GM12878 (cell line): ENCODE data around the gene MTHFD1L. TPM values are rescaled to one million over a fixed set of nuclear protein-coding genes. Genes with fewer than 3 reads are reported as not detected.

Source experiments
- ATAC-seq: fragments of 200-7000 bp; cut with Tn5 transposase; 3 replicates; pipeline ENCODE4 v1.9.1; 2020; ENCODE audit warnings: mild to moderate bottlenecking, moderate library complexity
- BruUV-seq: library from RNA; stranded (reverse); fragments of 400-500 nt; replicated peaks from 2 replicates; lab custom pipeline; 2021; lab: Mats Ljungman, UMichigan
- CTCF ChIA-PET: fragments of 300-600 bp; sonication (Branson Sonifier 250); formaldehyde crosslinking; extraction: SDS; loops from one replicate; lab custom pipeline; 2021; ENCODE audit warnings: inconsistent platforms; lab: Yijun Ruan, JAX
- POLR2A ChIA-PET: fragments of 350-600 bp; formaldehyde crosslinking; extraction: SDS; loops from one replicate; lab custom pipeline; 2021; ENCODE audit warnings: inconsistent platforms; lab: Charles Lee
- RAD21 ChIA-PET: fragments of 300-600 bp; sonication (Branson Sonifier 250); formaldehyde crosslinking; loops from one replicate; lab custom pipeline; 2023; ENCODE audit warnings: antibody characterized with exemption; ENCODE audit not compliant: unreplicated experiment; lab: Charles Lee
- SMC1A ChIA-PET: fragments of 300-600 bp; sonication (Branson Sonifier 250); formaldehyde crosslinking; loops from one replicate; lab custom pipeline; 2023; ENCODE audit not compliant: unreplicated experiment, uncharacterized antibody; lab: Charles Lee
- DNase-seq: peaks from one replicate; pipeline ENCODE4 v3.0.0-alpha.2; 2011; ENCODE audit warnings: low read depth, low spot score
- FAIRE-seq: peaks from 3 replicates; lab custom pipeline; 2011; peaks lifted over from hg19 to GRCh38; lab: Jason Lieb, UNC
- H2AFZ ChIP-seq: 2 replicates; pipeline ENCODE4 v1.6.0; 2011; ENCODE audit warnings: low read depth, low read length, control low read depth; ENCODE audit not compliant: control insufficient read depth
- H3K27ac ChIP-seq: 2 replicates; pipeline ENCODE4 v1.5.1; 2011; ENCODE audit warnings: control low read depth; ENCODE audit not compliant: control insufficient read depth, insufficient read depth
- H3K27me3 ChIP-seq, 2 experiments: replicated peaks in 1 of 2; 2 replicates each; pipeline versions ENCODE4 v1.6.0 to v1.6.1; 2011; ENCODE audit warnings: low read length in 1 of 2; ENCODE audit not compliant: control insufficient read depth in 2 of 2, insufficient read depth in 2 of 2
- H3K36me3 ChIP-seq, 2 experiments: 2 replicates each; pipeline ENCODE4 v1.5.1; 2011; ENCODE audit warnings: low read length in 1 of 2; ENCODE audit not compliant: control insufficient read depth in 2 of 2, insufficient read depth in 2 of 2
- H3K4me1 ChIP-seq: 2 replicates; pipeline ENCODE4 v1.6.1; 2011; ENCODE audit warnings: mild to moderate bottlenecking, low read length, moderate library complexity, mixed read lengths; ENCODE audit not compliant: control insufficient read depth, insufficient read depth
- H3K4me2 ChIP-seq: 2 replicates; pipeline ENCODE4 v1.6.0; 2011; ENCODE audit warnings: control low read depth; ENCODE audit not compliant: control insufficient read depth, insufficient read depth
- H3K4me3 ChIP-seq: fragments of 200-600 bp; sonication (generic); 2 replicates; pipeline ENCODE4 v1.5.1; 2016
- H3K79me2 ChIP-seq: 2 replicates; pipeline ENCODE4 v1.6.0; 2011; ENCODE audit warnings: low read length; ENCODE audit not compliant: control insufficient read depth, insufficient read depth
- H3K9ac ChIP-seq: 2 replicates; pipeline ENCODE4 v1.8.0; 2011; ENCODE audit warnings: low read length, control low read depth, mixed read lengths; ENCODE audit not compliant: control insufficient read depth, insufficient read depth
- H3K9me3 ChIP-seq: replicated peaks from 3 replicates; pipeline ENCODE4 v1.5.1; 2011; ENCODE audit warnings: mild to moderate bottlenecking, low read length; ENCODE audit not compliant: control insufficient read depth, insufficient read depth
- H4K20me1 ChIP-seq: 2 replicates; pipeline ENCODE4 v1.6.0; 2011; ENCODE audit not compliant: control insufficient read depth, insufficient read depth
- CHD4 ChIP-seq: fragments of 200-600 bp; sonication (generic); IDR thresholded peaks from 2 replicates; pipeline ENCODE4 v1.6.1; 2016; ENCODE audit warnings: mild to moderate bottlenecking
- CREM ChIP-seq: IDR thresholded peaks from 2 replicates; pipeline ENCODE4 v1.6.1; 2014; ENCODE audit warnings: antibody characterized with exemption, low read depth
- EP300 ChIP-seq, 2 experiments: fragments of 150-350 bp in 1 of 2; IDR thresholded peaks; 2 replicates each; pipeline ENCODE4 v1.6.1; 2011 to 2012; ENCODE audit warnings: low read depth in 2 of 2, low read length in 2 of 2, borderline replicate concordance in 1 of 2, improper control_type of control experiment in 1 of 2, inconsistent platforms in 1 of 2; ENCODE audit not compliant: control insufficient read depth in 1 of 2
- EZH2 ChIP-seq: IDR thresholded peaks from 2 replicates; pipeline ENCODE4 v1.6.1; 2012; ENCODE audit warnings: low read depth, mild to moderate bottlenecking, control low read depth, inconsistent platforms, low read length, borderline replicate concordance; ENCODE audit not compliant: control insufficient read depth
- FOS ChIP-seq: IDR thresholded peaks from 3 replicates; pipeline ENCODE4 v1.6.1; 2011; ENCODE audit warnings: borderline replicate concordance; ENCODE audit not compliant: insufficient read length; ENCODE audit errors: extremely low read depth
- LARP7 ChIP-seq: fragments of 450-650 bp; IDR thresholded peaks from 2 replicates; pipeline ENCODE4 v1.6.1; 2017; ENCODE audit warnings: mild to moderate bottlenecking
- MEF2B ChIP-seq: fragments of 450-650 bp; IDR thresholded peaks from 2 replicates; pipeline ENCODE4 v1.6.1; 2018; ENCODE audit warnings: mild to moderate bottlenecking, moderate library complexity; ENCODE audit not compliant: partially characterized antibody, poor library complexity, severe bottlenecking
- NR2C2 ChIP-seq: IDR thresholded peaks from 2 replicates; pipeline ENCODE4 v1.6.1; 2011; ENCODE audit warnings: borderline replicate concordance, low read depth; ENCODE audit not compliant: control insufficient read depth, insufficient read length
- NR2F1 ChIP-seq: fragments of 450-650 bp; conservative IDR thresholded peaks from 2 replicates; pipeline ENCODE4 v1.6.1; 2017; ENCODE audit warnings: mild to moderate bottlenecking
- RB1 ChIP-seq: fragments of 450-650 bp; formaldehyde crosslinking; IDR thresholded peaks from 2 replicates; pipeline ENCODE4 v1.6.1; 2017; ENCODE audit warnings: mild to moderate bottlenecking, borderline replicate concordance
- RELB ChIP-seq: fragments of 450-650 bp; IDR thresholded peaks from 2 replicates; pipeline ENCODE4 v1.6.1; 2017; ENCODE audit warnings: low read depth, mild to moderate bottlenecking, moderate library complexity
- SMARCA5 ChIP-seq: fragments of 450-650 bp; IDR thresholded peaks from 2 replicates; pipeline ENCODE4 v1.6.1; 2017; ENCODE audit warnings: mild to moderate bottlenecking
- SMC3 ChIP-seq: IDR thresholded peaks from 2 replicates; pipeline ENCODE4 v1.6.1; 2011; ENCODE audit warnings: low read length, improper control_type of control experiment, borderline replicate concordance
- ZBTB4 ChIP-seq: fragments of 450-650 bp; formaldehyde crosslinking; IDR thresholded peaks from 2 replicates; pipeline ENCODE4 v1.4.0; 2022; ENCODE audit warnings: mild to moderate bottlenecking, moderate library complexity
- WGBS: methylation state at CpG from one replicate; pipeline ENCODE4 v1.1.6; 2016; ENCODE audit warnings: low lambda C conversion rate; ENCODE audit not compliant: insufficient replicate concordance, insufficient coverage; ENCODE audit errors: missing lambda C conversion rate; 5-methylcytosine and 5-hydroxymethylcytosine counted together
- in situ Hi-C: fragments of 300-500 bp; cut with MboI; formaldehyde crosslinking; loops from 9 replicates; pipeline ENCODE4 v1.14.3; 2018; ENCODE audit warnings: mixed read lengths
- intact Hi-C: fragments of 100-400 bp; cut with micrococcal nuclease; formaldehyde crosslinking; loops from one replicate; pipeline ENCODE4 v1.14.2; 2022; ENCODE audit not compliant: unreplicated experiment
- polyA plus RNA-seq, 11 experiments: library from polyadenylated mRNA; depleted of rRNA in 4 of 11; unstranded in 6 of 11; stranded (reverse) in 5 of 11; fragments of >200 nt; fragmentation: Nextera tagmentation in 4 of 11; fragmentation: Illumina TruSeq in 1 of 11; extraction: Ambion mirVana in 4 of 11; extraction: Trizol in 1 of 11; gene quantifications; 1 replicate in 1 of 11; 2 replicates in 10 of 11; pipeline versions ENCODE4 v1.2.1 to v1.2.3, GENCODE V29; 2011 to 2016; ENCODE audit warnings: inconsistent platforms in 2 of 11, missing spikeins in 2 of 11, low read depth in 1 of 11
- total RNA-seq, 4 experiments: library from RNA; depleted of rRNA in 3 of 4; stranded (reverse); fragments of >200 nt in 3 of 4; fragmentation: Illumina TruSeq in 1 of 4; extraction: Trizol in 1 of 4; gene quantifications; 2 replicates each; pipeline versions ENCODE4 v1.2.1 to v1.2.3, GENCODE V29; 2013 to 2021
- TF ChIP-seq, protein P1 (sequence below): IDR thresholded peaks from 2 replicates; pipeline ENCODE4 v1.6.1; 2011; ENCODE audit warnings: borderline replicate concordance, low read depth, mild to moderate bottlenecking, moderate library complexity, low read length; ENCODE audit not compliant: insufficient read depth, poor library complexity, severe bottlenecking

MTHFD1L gene
- total and polyA plus RNA-seq, 10 of the 15 experiments (the other 5 are each of a cell fraction or from before 2014, with no cell fraction given), result 11.7 to 75.5 (median 28.8) TPM

DNA sequence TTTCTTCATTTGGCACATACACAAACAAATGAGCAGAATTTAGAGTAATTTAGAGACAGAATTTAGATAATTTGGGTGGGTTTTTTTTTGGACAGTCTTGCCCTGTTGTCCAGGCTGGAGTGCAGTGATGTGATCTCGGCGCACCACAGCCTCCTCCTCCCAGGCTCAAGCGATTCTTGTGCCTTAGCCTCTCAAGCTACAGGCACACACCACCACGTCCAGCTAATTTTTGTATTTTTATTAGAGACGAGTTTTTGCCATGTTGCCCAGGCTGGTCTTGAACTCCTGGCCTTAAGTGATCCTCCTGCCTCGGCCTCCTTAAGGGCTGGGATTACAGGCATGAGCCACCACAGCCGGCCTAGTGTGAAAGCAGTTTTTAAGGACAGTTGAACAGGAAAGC lies 127.8 kb downstream of the MTHFD1L start:
- in situ Hi-C loops (no loop called here), intact Hi-C loops (no loop called here)
- POLR2A ChIA-PET, result no interaction called here
- ATAC-seq (no peak), DNase-seq (no peak), FAIRE-seq (no peak)
- no TSS peak for BruUV-seq
- Histone ChIP-seq H3K27me3 (no peaks in the 10 kb centered on the region), H3K4me2 (no peak overlapping the region), H3K4me1 (no peaks in the 10 kb centered on the region), H3K4me3 (no peak overlapping the region), H3K79me2 (no peaks in the 10 kb centered on the region), H3K9ac (no peak overlapping the region), H4K20me1 (no peaks in the 10 kb centered on the region), H3K36me3 (peaks cover 2 to 9% of the 10 kb centered on the region in 2 experiments; a peak in 3 of 4 replicates), H2AFZ (no peak overlapping the region), H3K27ac (no peak overlapping the region), H3K9me3 (no peaks in the 10 kb centered on the region; the same call in 2 of the 3 replicates)
- CTCF ChIA-PET, result interaction anchor here (0.9 to 1.9 kb wide), 3 partner anchors 11 to 254 kb away, joined by 3 to 5 read pairs (median 5); no protein-coding TSS in a partner anchor
- SMC1A ChIA-PET, result no interaction called here
- 95% methylated on average over 7 of the region's 7 CpGs for WGBS
- TF ChIP-seq, protein P1, sequence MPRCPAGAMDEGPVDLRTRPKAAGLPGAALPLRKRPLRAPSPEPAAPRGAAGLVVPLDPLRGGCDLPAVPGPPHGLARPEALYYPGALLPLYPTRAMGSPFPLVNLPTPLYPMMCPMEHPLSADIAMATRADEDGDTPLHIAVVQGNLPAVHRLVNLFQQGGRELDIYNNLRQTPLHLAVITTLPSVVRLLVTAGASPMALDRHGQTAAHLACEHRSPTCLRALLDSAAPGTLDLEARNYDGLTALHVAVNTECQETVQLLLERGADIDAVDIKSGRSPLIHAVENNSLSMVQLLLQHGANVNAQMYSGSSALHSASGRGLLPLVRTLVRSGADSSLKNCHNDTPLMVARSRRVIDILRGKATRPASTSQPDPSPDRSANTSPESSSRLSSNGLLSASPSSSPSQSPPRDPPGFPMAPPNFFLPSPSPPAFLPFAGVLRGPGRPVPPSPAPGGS, result no peak
- TF ChIP-seq EP300 (IDR thresholded peaks at IDR 0.05; ENCODE audit: borderline replicate concordance in 1 of 2, control insufficient read depth in 1 of 2, low read depth in 2 of 2, low read length in 2 of 2), result no peak
- no peak for TF ChIP-seq NR2F1
- TF ChIP-seq SMC3, result no peak
- no peak for TF ChIP-seq CREM
- TF ChIP-seq RELB, result no peak
- TF ChIP-seq FOS, result no peak
- TF ChIP-seq NR2C2, result no peak
- no peak for TF ChIP-seq ZBTB4 (CRISPR knock-in tag)
- TF ChIP-seq MEF2B, result no peak
- TF ChIP-seq CHD4, result no peak
- no peak for TF ChIP-seq EZH2
- no peak for TF ChIP-seq SMARCA5
- TF ChIP-seq LARP7, result no peak
- TF ChIP-seq RB1, result no peak
- RAD21 ChIA-PET, result no interaction called here
